GM23338 (cell line): ENCODE measurements around the gene LRRC52. TPM values are rescaled to one million over a fixed set of nuclear protein-coding genes. Genes with fewer than 3 reads are reported as not detected.

Experiments used
- ATAC-seq: fragments of 200-7000 bp; cut with Tn5 transposase; 3 replicates; pipeline ENCODE4 v1.9.1; 2020
- DNase-seq: peaks from one replicate; pipeline ENCODE4 v3.0.0-alpha.2; 2015; ENCODE audit warnings: low spot score
- H2AFZ ChIP-seq: fragments of 200-600 bp; sonication (generic); 2 replicates; pipeline ENCODE4 v1.8.0; 2016; ENCODE audit warnings: antibody characterized with exemption, mild to moderate bottlenecking, moderate library complexity
- H3F3A ChIP-seq: fragments of 200-600 bp; sonication (generic); replicated peaks from 2 replicates; pipeline ENCODE4 v1.8.0; 2017; ENCODE audit warnings: antibody characterized with exemption, mixed run types, low read depth
- H3K27ac ChIP-seq: fragments of 200-600 bp; sonication (generic); 2 replicates; pipeline ENCODE4 v1.6.1; 2016; ENCODE audit warnings: low read depth
- H3K27me3 ChIP-seq: fragments of 200-600 bp; sonication (generic); 2 replicates; pipeline ENCODE4 v1.8.0; 2016; ENCODE audit warnings: mild to moderate bottlenecking, mixed run types, moderate library complexity; ENCODE audit not compliant: insufficient read depth
- H3K36me3 ChIP-seq: fragments of 200-600 bp; sonication (generic); 2 replicates; pipeline ENCODE4 v1.8.0; 2016; ENCODE audit warnings: mild to moderate bottlenecking; ENCODE audit not compliant: insufficient read depth
- H3K4me1 ChIP-seq: fragments of 200-600 bp; sonication (generic); 2 replicates; pipeline ENCODE4 v1.8.0; 2016; ENCODE audit warnings: mild to moderate bottlenecking, moderate library complexity; ENCODE audit not compliant: insufficient read depth
- H3K4me2 ChIP-seq: fragments of 200-600 bp; sonication (generic); 2 replicates; pipeline ENCODE4 v1.7.1; 2017; ENCODE audit warnings: mixed run types
- H3K4me3 ChIP-seq: fragments of 200-600 bp; sonication (generic); 2 replicates; pipeline ENCODE4 v1.6.1; 2016; ENCODE audit warnings: mixed run types
- H3K79me2 ChIP-seq: fragments of 200-600 bp; sonication (generic); replicated peaks from 2 replicates; pipeline ENCODE4 v1.8.0; 2017; ENCODE audit warnings: mild to moderate bottlenecking; ENCODE audit not compliant: insufficient read depth
- H3K9me2 ChIP-seq: fragments of 200-600 bp; sonication (generic); 2 replicates; pipeline ENCODE4 v1.8.0; 2017; ENCODE audit not compliant: insufficient read depth
- H4K20me1 ChIP-seq: fragments of 200-600 bp; sonication (generic); replicated peaks from 2 replicates; pipeline ENCODE4 v1.8.0; 2017; ENCODE audit warnings: mild to moderate bottlenecking; ENCODE audit not compliant: insufficient read depth
- H3K27ac Mint-ChIP-seq: 2 replicates; pipeline ENCODE4 v1.8.0; 2020; ENCODE audit warnings: inconsistent platforms, mild to moderate bottlenecking, moderate library complexity, mixed read lengths
- H3K27me3 Mint-ChIP-seq: 3 replicates; pipeline ENCODE4 v1.8.0; 2022; ENCODE audit warnings: low read depth, mild to moderate bottlenecking, moderate library complexity, mixed read lengths, inconsistent platforms; ENCODE audit not compliant: insufficient read depth, poor library complexity
- H3K36me3 Mint-ChIP-seq: 3 replicates; pipeline ENCODE4 v1.8.0; 2021; ENCODE audit warnings: low read depth, mild to moderate bottlenecking, inconsistent platforms, moderate library complexity, mixed read lengths
- H3K4me1 Mint-ChIP-seq: 3 replicates; pipeline ENCODE4 v1.8.0; 2020; ENCODE audit warnings: mild to moderate bottlenecking, inconsistent platforms, mixed read lengths
- H3K4me3 Mint-ChIP-seq: 3 replicates; pipeline ENCODE4 v1.8.0; 2021; ENCODE audit warnings: moderate library complexity, mild to moderate bottlenecking, inconsistent platforms, mixed read lengths
- H3K9me3 Mint-ChIP-seq: 3 replicates; pipeline ENCODE4 v1.8.0; 2020; ENCODE audit warnings: moderate library complexity, mild to moderate bottlenecking, inconsistent platforms, mixed read lengths
- JUNB ChIP-seq: IDR thresholded peaks from one replicate; pipeline ENCODE4 v1.6.1; 2016; ENCODE audit warnings: antibody characterized with exemption; ENCODE audit not compliant: unreplicated experiment
- NANOG ChIP-seq: IDR thresholded peaks from 2 replicates; pipeline ENCODE4 v1.6.1; 2016; ENCODE audit warnings: antibody characterized with exemption, borderline replicate concordance
- STAT1 ChIP-seq: IDR thresholded peaks from one replicate; pipeline ENCODE4 v1.6.1; 2016; ENCODE audit warnings: antibody characterized with exemption; ENCODE audit not compliant: unreplicated experiment
- ZNF331 ChIP-seq: fragments of 250-450 bp; sonication (Bioruptor Pico); IDR thresholded peaks from 2 replicates; pipeline ENCODE4 v1.5.0; 2020; ENCODE audit warnings: low read depth, mild to moderate bottlenecking, moderate library complexity
- polyA plus RNA-seq: library from polyadenylated mRNA; unstranded; fragments of >200 nt; fragmentation: Nextera tagmentation; extraction: Ambion mirVana; gene quantifications from 2 replicates; pipeline ENCODE4 v1.2.1, GENCODE V29; 2016
- total RNA-seq: library from RNA; depleted of rRNA; stranded (reverse); fragments of >200 nt; shearing (Covaris generic); gene quantifications from 2 replicates; pipeline ENCODE4 v1.2.3, GENCODE V29; 2014
- TF ChIP-seq, protein P1 (sequence below), 2 experiments: fragments of 200-600 bp in 1 of 2; sonication (generic) in 1 of 2; conservative IDR thresholded peaks; 2 replicates each; pipeline versions ENCODE4 v1.5.1 to v1.6.1; 2016 to 2017; ENCODE audit warnings: antibody characterized with exemption in 2 of 2, low read depth in 2 of 2, mild to moderate bottlenecking in 2 of 2, moderate library complexity in 1 of 2
- TF ChIP-seq, protein P2 (sequence below): IDR thresholded peaks from 2 replicates; pipeline ENCODE4 v1.6.1; 2016; ENCODE audit warnings: antibody characterized with exemption
- TF ChIP-seq, protein P3 (sequence below): fragments of 250-450 bp; sonication (Bioruptor Pico); IDR thresholded peaks from 2 replicates; pipeline ENCODE4 v1.5.0; 2020; ENCODE audit warnings: mild to moderate bottlenecking, moderate library complexity

Gene LRRC52
- total and polyA plus RNA-seq, 2 experiments from 2014 or later: not detected

DNA sequence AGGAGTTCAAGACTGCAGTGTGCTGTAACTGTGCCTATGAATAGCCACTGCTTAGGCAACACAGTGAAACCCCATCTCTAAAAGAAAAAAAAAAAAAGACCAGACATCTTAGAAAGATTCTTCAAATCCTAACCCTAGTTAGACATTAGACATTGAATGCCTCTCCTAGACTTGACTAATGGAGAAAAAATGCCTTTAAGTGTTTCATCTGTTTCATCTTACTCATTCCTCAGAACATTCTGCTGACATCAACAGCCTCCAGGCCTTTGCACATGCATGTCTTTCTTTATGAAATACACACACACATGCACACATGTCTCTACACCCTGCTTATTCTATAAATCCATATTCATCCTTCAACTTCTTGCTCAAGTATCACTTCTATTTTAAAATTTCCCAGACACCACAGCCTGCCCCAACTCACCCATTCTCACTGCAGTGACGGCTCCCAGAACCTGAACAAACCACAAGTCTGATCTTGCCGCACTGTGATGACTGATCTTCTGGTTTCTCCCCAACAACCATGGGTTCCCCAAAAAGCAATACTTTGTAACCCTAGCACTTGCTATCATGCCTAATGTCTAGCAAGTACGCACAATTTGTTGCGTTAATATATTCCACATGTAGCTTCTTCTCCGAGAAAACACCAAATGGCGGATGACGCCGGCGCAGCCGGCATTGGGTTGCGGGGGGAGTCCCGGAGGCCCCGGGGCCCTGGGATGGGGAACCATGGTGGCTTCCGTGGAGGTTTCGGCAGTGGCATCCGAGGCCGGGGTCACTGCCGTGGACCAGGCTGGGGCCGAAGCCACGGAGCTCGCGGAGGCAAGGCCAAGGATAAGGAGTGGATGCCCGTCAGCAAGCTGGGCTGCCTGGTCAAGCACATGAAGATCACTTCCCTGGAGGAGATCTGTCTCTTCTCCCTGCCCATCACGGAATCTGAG is 37.4 kb downstream of the LRRC52 start (continued):
- TF ChIP-seq, protein P1, sequence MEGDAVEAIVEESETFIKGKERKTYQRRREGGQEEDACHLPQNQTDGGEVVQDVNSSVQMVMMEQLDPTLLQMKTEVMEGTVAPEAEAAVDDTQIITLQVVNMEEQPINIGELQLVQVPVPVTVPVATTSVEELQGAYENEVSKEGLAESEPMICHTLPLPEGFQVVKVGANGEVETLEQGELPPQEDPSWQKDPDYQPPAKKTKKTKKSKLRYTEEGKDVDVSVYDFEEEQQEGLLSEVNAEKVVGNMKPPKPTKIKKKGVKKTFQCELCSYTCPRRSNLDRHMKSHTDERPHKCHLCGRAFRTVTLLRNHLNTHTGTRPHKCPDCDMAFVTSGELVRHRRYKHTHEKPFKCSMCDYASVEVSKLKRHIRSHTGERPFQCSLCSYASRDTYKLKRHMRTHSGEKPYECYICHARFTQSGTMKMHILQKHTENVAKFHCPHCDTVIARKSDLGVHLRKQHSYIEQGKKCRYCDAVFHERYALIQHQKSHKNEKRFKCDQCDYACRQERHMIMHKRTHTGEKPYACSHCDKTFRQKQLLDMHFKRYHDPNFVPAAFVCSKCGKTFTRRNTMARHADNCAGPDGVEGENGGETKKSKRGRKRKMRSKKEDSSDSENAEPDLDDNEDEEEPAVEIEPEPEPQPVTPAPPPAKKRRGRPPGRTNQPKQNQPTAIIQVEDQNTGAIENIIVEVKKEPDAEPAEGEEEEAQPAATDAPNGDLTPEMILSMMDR (conservative IDR thresholded peaks at IDR 0.05; ENCODE audit: low read depth in 2 of 2): no peak
- TF ChIP-seq JUNB: no peak
- TF ChIP-seq, protein P2, sequence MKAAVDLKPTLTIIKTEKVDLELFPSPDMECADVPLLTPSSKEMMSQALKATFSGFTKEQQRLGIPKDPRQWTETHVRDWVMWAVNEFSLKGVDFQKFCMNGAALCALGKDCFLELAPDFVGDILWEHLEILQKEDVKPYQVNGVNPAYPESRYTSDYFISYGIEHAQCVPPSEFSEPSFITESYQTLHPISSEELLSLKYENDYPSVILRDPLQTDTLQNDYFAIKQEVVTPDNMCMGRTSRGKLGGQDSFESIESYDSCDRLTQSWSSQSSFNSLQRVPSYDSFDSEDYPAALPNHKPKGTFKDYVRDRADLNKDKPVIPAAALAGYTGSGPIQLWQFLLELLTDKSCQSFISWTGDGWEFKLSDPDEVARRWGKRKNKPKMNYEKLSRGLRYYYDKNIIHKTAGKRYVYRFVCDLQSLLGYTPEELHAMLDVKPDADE: no peak
- no peak for TF ChIP-seq STAT1

DNA sequence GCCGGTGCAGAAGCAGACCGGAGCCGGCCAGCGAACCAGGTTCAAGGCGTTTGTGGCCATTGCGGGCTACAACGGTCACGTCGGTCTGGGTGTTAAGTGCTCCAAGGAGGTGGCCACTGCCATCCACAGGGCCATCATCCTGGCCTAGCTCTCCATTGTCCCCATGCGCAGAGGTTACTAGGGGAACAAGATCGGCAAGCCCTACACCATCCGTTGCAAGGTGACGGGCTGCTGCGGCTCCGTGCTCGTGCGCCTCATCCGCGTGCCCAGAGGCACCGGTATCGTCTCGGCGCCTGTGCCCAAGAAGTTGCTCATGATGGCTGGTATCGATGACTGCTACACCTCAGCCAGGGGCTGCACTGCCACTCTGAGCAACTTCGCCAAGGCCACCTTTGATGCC is 38.1 kb downstream of the LRRC52 start:
- Mint-ChIP-seq H3K4me3 (no peak overlapping the region), H3K27me3 (no peaks in the 10 kb centered on the region), H3K36me3 (no peaks in the 10 kb centered on the region), H3K27ac (no peak overlapping the region), H3K4me1 (peaks cover 4% of the 10 kb centered on the region), H3K9me3 (peaks cover 5% of the 10 kb centered on the region; the same call in 1 of the 3 replicates)
- H3K4me3 ChIP-seq: no peak overlapping the region
- peaks cover 3% of the 10 kb centered on the region; the same call in 1 of the 2 replicates for H3K9me2 ChIP-seq
- H3K4me1 ChIP-seq: peaks cover 8% of the 10 kb centered on the region
- H3K27ac ChIP-seq: no peak overlapping the region
- H2AFZ ChIP-seq: no peak overlapping the region
- H3K4me2 ChIP-seq: no peak overlapping the region
- no peaks in the 10 kb centered on the region for H3F3A ChIP-seq
- DNase-seq: no peak
- H3K79me2 ChIP-seq: no peaks in the 10 kb centered on the region
- H3K27me3 ChIP-seq: no peaks in the 10 kb centered on the region
- H4K20me1 ChIP-seq: no peaks in the 10 kb centered on the region
- H3K36me3 ChIP-seq: no peaks in the 10 kb centered on the region
- TF ChIP-seq ZNF331 (CRISPR knock-in tag) (no peak), NANOG (no peak), JUNB (no peak), STAT1 (no peak)
- TF ChIP-seq, protein P3, sequence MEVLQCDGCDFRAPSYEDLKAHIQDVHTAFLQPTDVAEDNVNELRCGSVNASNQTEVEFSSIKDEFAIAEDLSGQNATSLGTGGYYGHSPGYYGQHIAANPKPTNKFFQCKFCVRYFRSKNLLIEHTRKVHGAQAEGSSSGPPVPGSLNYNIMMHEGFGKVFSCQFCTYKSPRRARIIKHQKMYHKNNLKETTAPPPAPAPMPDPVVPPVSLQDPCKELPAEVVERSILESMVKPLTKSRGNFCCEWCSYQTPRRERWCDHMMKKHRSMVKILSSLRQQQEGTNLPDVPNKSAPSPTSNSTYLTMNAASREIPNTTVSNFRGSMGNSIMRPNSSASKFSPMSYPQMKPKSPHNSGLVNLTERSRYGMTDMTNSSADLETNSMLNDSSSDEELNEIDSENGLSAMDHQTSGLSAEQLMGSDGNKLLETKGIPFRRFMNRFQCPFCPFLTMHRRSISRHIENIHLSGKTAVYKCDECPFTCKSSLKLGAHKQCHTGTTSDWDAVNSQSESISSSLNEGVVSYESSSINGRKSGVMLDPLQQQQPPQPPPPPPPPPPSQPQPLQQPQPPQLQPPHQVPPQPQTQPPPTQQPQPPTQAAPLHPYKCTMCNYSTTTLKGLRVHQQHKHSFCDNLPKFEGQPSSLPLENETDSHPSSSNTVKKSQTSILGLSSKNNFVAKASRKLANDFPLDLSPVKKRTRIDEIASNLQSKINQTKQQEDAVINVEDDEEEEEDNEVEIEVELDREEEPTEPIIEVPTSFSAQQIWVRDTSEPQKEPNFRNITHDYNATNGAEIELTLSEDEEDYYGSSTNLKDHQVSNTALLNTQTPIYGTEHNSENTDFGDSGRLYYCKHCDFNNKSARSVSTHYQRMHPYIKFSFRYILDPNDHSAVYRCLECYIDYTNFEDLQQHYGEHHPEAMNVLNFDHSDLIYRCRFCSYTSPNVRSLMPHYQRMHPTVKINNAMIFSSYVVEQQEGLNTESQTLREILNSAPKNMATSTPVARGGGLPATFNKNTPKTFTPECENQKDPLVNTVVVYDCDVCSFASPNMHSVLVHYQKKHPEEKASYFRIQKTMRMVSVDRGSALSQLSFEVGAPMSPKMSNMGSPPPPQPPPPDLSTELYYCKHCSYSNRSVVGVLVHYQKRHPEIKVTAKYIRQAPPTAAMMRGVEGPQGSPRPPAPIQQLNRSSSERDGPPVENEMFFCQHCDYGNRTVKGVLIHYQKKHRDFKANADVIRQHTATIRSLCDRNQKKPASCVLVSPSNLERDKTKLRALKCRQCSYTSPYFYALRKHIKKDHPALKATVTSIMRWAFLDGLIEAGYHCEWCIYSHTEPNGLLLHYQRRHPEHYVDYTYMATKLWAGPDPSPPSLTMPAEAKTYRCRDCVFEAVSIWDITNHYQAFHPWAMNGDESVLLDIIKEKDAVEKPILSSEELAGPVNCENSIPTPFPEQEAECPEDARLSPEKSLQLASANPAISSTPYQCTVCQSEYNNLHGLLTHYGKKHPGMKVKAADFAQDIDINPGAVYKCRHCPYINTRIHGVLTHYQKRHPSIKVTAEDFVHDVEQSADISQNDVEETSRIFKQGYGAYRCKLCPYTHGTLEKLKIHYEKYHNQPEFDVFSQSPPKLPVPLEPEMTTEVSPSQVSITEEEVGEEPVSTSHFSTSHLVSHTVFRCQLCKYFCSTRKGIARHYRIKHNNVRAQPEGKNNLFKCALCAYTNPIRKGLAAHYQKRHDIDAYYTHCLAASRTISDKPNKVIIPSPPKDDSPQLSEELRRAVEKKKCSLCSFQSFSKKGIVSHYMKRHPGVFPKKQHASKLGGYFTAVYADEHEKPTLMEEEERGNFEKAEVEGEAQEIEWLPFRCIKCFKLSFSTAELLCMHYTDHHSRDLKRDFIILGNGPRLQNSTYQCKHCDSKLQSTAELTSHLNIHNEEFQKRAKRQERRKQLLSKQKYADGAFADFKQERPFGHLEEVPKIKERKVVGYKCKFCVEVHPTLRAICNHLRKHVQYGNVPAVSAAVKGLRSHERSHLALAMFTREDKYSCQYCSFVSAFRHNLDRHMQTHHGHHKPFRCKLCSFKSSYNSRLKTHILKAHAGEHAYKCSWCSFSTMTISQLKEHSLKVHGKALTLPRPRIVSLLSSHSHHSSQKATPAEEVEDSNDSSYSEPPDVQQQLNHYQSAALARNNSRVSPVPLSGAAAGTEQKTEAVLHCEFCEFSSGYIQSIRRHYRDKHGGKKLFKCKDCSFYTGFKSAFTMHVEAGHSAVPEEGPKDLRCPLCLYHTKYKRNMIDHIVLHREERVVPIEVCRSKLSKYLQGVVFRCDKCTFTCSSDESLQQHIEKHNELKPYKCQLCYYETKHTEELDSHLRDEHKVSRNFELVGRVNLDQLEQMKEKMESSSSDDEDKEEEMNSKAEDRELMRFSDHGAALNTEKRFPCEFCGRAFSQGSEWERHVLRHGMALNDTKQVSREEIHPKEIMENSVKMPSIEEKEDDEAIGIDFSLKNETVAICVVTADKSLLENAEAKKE: no peak
- TF ChIP-seq, protein P1 (conservative IDR thresholded peaks at IDR 0.05; ENCODE audit: low read depth in 2 of 2): no peak
- no peak for ATAC-seq
